GM18507 (cell line): ENCODE results near the gene SATB1.
"Not testable (repeated sequence)": the region's sequence is repeated elsewhere in the genome, so short reads cannot be mapped to it uniquely, and the experiment has no call there.

Experiments
- DNase-seq: peaks from one replicate; pipeline ENCODE4 v3.0.0; 2011; ENCODE audit warnings: low read depth; ENCODE audit not compliant: insufficient read length; ENCODE audit errors: extremely low spot score
- FAIRE-seq: peaks from 2 replicates; lab custom pipeline; 2011; peaks lifted over from hg19 to GRCh38; lab: Jason Lieb, UNC

SATB1 gene

GRCh38 chr3:18366258-18366657 is 58.9 kb downstream of the SATB1 start:
- no peak for FAIRE-seq
- DNase-seq = no peak

GRCh38 chr3:18363338-18363737 is 61.8 kb downstream of the SATB1 start:
- FAIRE-seq (no peak), DNase-seq (no peak)

GRCh38 chr3:18357747-18358146 is 67.4 kb downstream of the SATB1 start:
- DNase-seq (no peak), FAIRE-seq (no peak)

- no peak for FAIRE-seq
- DNase-seq = no peak
Measured at GRCh38 chr3:18355832-18356231, 69.3 kb downstream of the SATB1 start.

GRCh38 chr3:18354701-18355100 is 70.4 kb downstream of the SATB1 start:
- DNase-seq (no peak), FAIRE-seq (no peak)

GRCh38 chr3:18351823-18352744 is 73.1 kb downstream of the SATB1 start:
- DNase-seq (no peak), FAIRE-seq (no peak)

- FAIRE-seq = no peak
- DNase-seq = no peak
Measured at GRCh38 chr3:18351069-18351628, 74.0 kb downstream of the SATB1 start.

GRCh38 chr3:18349197-18349798 is 75.8 kb downstream of the SATB1 start:
- FAIRE-seq (no peak), DNase-seq (no peak)

- no peak for FAIRE-seq
- DNase-seq = no peak
Measured at GRCh38 chr3:18346097-18346496, 79.0 kb downstream of the SATB1 start.

- no peak for FAIRE-seq
- DNase-seq = no peak
Measured at GRCh38 chr3:18345015-18345367, 80.1 kb downstream of the SATB1 start.

- no peak for DNase-seq
- FAIRE-seq = no peak
Measured at GRCh38 chr3:18344306-18345014, 80.7 kb downstream of the SATB1 start.

GRCh38 chr3:18343809-18344208 is 81.3 kb downstream of the SATB1 start:
- FAIRE-seq = no peak
- DNase-seq = no peak

- DNase-seq (no peak), FAIRE-seq (no peak)
Measured at GRCh38 chr3:18338827-18339514, 86.2 kb downstream of the SATB1 start.

- no peak for FAIRE-seq
Measured at GRCh38 chr3:18337231-18337630, 87.9 kb downstream of the SATB1 start.

GRCh38 chr3:18334837-18335601 is 90.1 kb downstream of the SATB1 start:
- FAIRE-seq (no peak), DNase-seq (no peak)

More at GRCh38 chr3:18337231-18337630, 87.9 kb downstream of the SATB1 start:
- DNase-seq = no peak

- DNase-seq, FAIRE-seq: not testable (repeated sequence)
Measured at GRCh38 chr3:18330772-18331441, 94.2 kb downstream of the SATB1 start.

- DNase-seq (no peak), FAIRE-seq (no peak)
Measured at GRCh38 chr3:18308096-18308650, 117.0 kb downstream of the SATB1 start.

- FAIRE-seq (no peak), DNase-seq (no peak)
Measured at GRCh38 chr3:18307529-18307928, 117.6 kb downstream of the SATB1 start.
